Measurements from ENCODE around the gene STK25. TPM values are rescaled to one million over a fixed set of nuclear protein-coding genes. Genes with fewer than 3 reads are reported as not detected.

STK25 gene
- total RNA-seq, 1 donor from 2014 or later: 296 TPM

- no peak for DNase-seq (ENCODE audit: low spot score)
- H3K4me1 Mint-ChIP-seq (ENCODE audit: unreplicated experiment): no peaks in the 10 kb centered on the region
- TF ChIP-seq, protein P1, sequence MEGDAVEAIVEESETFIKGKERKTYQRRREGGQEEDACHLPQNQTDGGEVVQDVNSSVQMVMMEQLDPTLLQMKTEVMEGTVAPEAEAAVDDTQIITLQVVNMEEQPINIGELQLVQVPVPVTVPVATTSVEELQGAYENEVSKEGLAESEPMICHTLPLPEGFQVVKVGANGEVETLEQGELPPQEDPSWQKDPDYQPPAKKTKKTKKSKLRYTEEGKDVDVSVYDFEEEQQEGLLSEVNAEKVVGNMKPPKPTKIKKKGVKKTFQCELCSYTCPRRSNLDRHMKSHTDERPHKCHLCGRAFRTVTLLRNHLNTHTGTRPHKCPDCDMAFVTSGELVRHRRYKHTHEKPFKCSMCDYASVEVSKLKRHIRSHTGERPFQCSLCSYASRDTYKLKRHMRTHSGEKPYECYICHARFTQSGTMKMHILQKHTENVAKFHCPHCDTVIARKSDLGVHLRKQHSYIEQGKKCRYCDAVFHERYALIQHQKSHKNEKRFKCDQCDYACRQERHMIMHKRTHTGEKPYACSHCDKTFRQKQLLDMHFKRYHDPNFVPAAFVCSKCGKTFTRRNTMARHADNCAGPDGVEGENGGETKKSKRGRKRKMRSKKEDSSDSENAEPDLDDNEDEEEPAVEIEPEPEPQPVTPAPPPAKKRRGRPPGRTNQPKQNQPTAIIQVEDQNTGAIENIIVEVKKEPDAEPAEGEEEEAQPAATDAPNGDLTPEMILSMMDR (IDR thresholded peaks at IDR 0.05; ENCODE audit: unreplicated experiment): no peak
- peaks cover 19% of the 10 kb centered on the region for H3K36me3 Mint-ChIP-seq (ENCODE audit: low read depth, unreplicated experiment)
- no peak overlapping the region for H3K27ac Mint-ChIP-seq (ENCODE audit: unreplicated experiment)
- H3K4me3 Mint-ChIP-seq (ENCODE audit: unreplicated experiment): no peak overlapping the region
- H3K9me3 Mint-ChIP-seq (ENCODE audit: unreplicated experiment): no peaks in the 10 kb centered on the region
- peaks cover 4% of the 10 kb centered on the region for H3K27me3 Mint-ChIP-seq (ENCODE audit: unreplicated experiment)
Measured at GRCh38 chr2:241475267-241475666, 33.1 kb downstream of the STK25 start.

- no peak for DNase-seq (ENCODE audit: low spot score)
- no peaks in the 10 kb centered on the region for H3K4me1 Mint-ChIP-seq (ENCODE audit: unreplicated experiment)
- no peaks in the 10 kb centered on the region for H3K9me3 Mint-ChIP-seq (ENCODE audit: unreplicated experiment)
- peaks cover 18% of the 10 kb centered on the region for H3K36me3 Mint-ChIP-seq (ENCODE audit: low read depth, unreplicated experiment)
- no peak overlapping the region for H3K4me3 Mint-ChIP-seq (ENCODE audit: unreplicated experiment)
- H3K27me3 Mint-ChIP-seq (ENCODE audit: unreplicated experiment): peaks cover 4% of the 10 kb centered on the region
- H3K27ac Mint-ChIP-seq (ENCODE audit: unreplicated experiment): no peak overlapping the region
- TF ChIP-seq, protein P1 (IDR thresholded peaks at IDR 0.05; ENCODE audit: unreplicated experiment): no peak
Measured at GRCh38 chr2:241473399-241473798, 35.0 kb downstream of the STK25 start.

- Mint-ChIP-seq H3K27me3 (ENCODE audit: unreplicated experiment) (peaks cover 4% of the 10 kb centered on the region), H3K36me3 (ENCODE audit: low read depth, unreplicated experiment) (peaks cover 22% of the 10 kb centered on the region), H3K4me3 (ENCODE audit: unreplicated experiment) (no peak overlapping the region), H3K4me1 (ENCODE audit: unreplicated experiment) (no peaks in the 10 kb centered on the region), H3K9me3 (ENCODE audit: unreplicated experiment) (no peaks in the 10 kb centered on the region), H3K27ac (ENCODE audit: unreplicated experiment) (no peak overlapping the region)
- no peak for DNase-seq (ENCODE audit: low spot score)
- TF ChIP-seq, protein P1 (IDR thresholded peaks at IDR 0.05; ENCODE audit: unreplicated experiment): no peak
Measured at GRCh38 chr2:241469746-241470145, 38.6 kb downstream of the STK25 start.

GRCh38 chr2:241468476-241468781 is 40.0 kb downstream of the STK25 start:
- Mint-ChIP-seq H3K9me3 (ENCODE audit: unreplicated experiment) (no peaks in the 10 kb centered on the region), H3K27me3 (ENCODE audit: unreplicated experiment) (peaks cover 4% of the 10 kb centered on the region), H3K36me3 (ENCODE audit: low read depth, unreplicated experiment) (peaks cover 23% of the 10 kb centered on the region), H3K27ac (ENCODE audit: unreplicated experiment) (no peak overlapping the region), H3K4me1 (ENCODE audit: unreplicated experiment) (no peaks in the 10 kb centered on the region), H3K4me3 (ENCODE audit: unreplicated experiment) (no peak overlapping the region)
- no peak for DNase-seq (ENCODE audit: low spot score)
- TF ChIP-seq, protein P1 (IDR thresholded peaks at IDR 0.05; ENCODE audit: unreplicated experiment): no peak

DNA sequence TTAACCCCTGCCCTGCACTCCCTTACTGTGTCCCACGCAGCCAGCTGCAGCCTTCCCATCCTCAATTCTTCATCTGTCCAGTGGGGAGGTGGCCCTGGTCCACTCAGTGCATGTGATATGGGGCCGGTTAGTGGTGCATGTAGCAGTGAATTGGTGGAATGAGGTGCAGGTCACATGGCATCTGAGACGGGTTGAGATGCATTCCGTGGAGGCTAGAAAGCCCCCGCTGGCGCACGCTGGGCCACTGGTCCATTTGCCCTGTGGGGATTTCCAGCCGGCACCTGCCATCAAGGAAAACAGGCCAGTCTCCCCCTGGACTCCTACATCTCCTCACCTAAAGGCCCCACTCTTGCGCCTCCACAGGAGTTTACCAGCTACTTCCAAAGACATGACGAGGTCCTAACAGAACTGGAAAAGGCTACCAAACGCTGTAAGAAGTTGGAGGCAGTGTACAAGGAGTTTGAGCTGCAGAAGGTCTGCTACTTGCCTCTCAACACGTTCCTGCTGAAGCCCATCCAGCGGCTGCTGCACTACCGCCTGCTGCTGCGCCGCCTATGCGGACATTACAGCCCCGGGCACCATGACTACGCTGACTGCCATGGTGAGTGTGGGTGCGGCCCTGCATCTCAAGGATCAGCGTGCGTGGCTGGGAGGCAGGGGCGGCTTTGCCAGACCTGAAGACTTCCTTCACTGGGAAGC is 40.5 kb downstream of the STK25 start:
- H3K4me1 Mint-ChIP-seq (ENCODE audit: unreplicated experiment): no peaks in the 10 kb centered on the region
- H3K4me3 Mint-ChIP-seq (ENCODE audit: unreplicated experiment): no peak overlapping the region
- H3K36me3 Mint-ChIP-seq (ENCODE audit: low read depth, unreplicated experiment): peaks cover 23% of the 10 kb centered on the region
- TF ChIP-seq, protein P1 (IDR thresholded peaks at IDR 0.05; ENCODE audit: unreplicated experiment): no peak
- no peak for DNase-seq (ENCODE audit: low spot score)
- H3K27me3 Mint-ChIP-seq (ENCODE audit: unreplicated experiment): peaks cover 4% of the 10 kb centered on the region
- no peaks in the 10 kb centered on the region for H3K9me3 Mint-ChIP-seq (ENCODE audit: unreplicated experiment)
- H3K27ac Mint-ChIP-seq (ENCODE audit: unreplicated experiment): no peak overlapping the region

Measured in endothelial cell (in vitro differentiated cells).